Thymus (tissue), 11 donors: Measurements from ENCODE around the gene SELENBP1. TPM values are rescaled to one million over a fixed set of nuclear protein-coding genes. Genes with fewer than 3 reads are reported as not detected.
A peak's percentile ranks its signal among the peaks of the same experiment; 100 is the strongest.
"Not testable (repeated sequence)": the region's sequence is repeated elsewhere in the genome, so short reads cannot be mapped to it uniquely, and the experiment has no call there.

Experiments used
- DNase-seq, 9 donors: peaks; one replicate each; pipeline ENCODE4 v3.0.0-alpha.2; 2013; ENCODE audit warnings: low spot score in 9 of 9, low read depth in 6 of 9, missing footprints in 1 of 9
- H3K27ac ChIP-seq, 2 donors: one replicate each; pipeline ENCODE4 v1.5.1; 2013; ENCODE audit warnings: control low read depth in 1 of 2, low read depth in 1 of 2, low read length in 1 of 2, mild to moderate bottlenecking in 1 of 2, moderate library complexity in 1 of 2
- H3K27me3 ChIP-seq, 2 donors: one replicate each; pipeline ENCODE4 v1.5.1; 2013; ENCODE audit warnings: low read length in 1 of 2; ENCODE audit not compliant: control insufficient read depth in 2 of 2, insufficient read depth in 1 of 2
- H3K36me3 ChIP-seq, 2 donors: one replicate each; pipeline ENCODE4 v1.5.1; 2013; ENCODE audit warnings: low read length in 1 of 2, mild to moderate bottlenecking in 1 of 2, moderate library complexity in 1 of 2; ENCODE audit not compliant: control insufficient read depth in 2 of 2, insufficient read depth in 2 of 2
- H3K4me1 ChIP-seq, 2 donors: one replicate each; pipeline ENCODE4 v1.5.1; 2013; ENCODE audit warnings: low read length in 2 of 2; ENCODE audit not compliant: control insufficient read depth in 2 of 2, insufficient read depth in 2 of 2
- H3K4me3 ChIP-seq, 2 donors: one replicate each; pipeline ENCODE4 v1.5.1; 2013; ENCODE audit warnings: low read length in 2 of 2, control low read depth in 1 of 2, mild to moderate bottlenecking in 1 of 2
- H3K9me3 ChIP-seq, 2 donors: one replicate each; pipeline ENCODE4 v1.5.1; 2013; ENCODE audit warnings: low read length in 1 of 2, mild to moderate bottlenecking in 1 of 2; ENCODE audit not compliant: control insufficient read depth in 2 of 2, insufficient read depth in 1 of 2
- WGBS: extraction: QIAGEN DNeasy Blood & Tissue Kit; methylation state at CpG from one replicate; pipeline ENCODE4 v1.1.7; 2013; 5-methylcytosine and 5-hydroxymethylcytosine counted together
- polyA plus RNA-seq: library from polyadenylated mRNA; stranded (reverse); fragments of 200-250 nt; gene quantifications from one replicate; pipeline ENCODE4 v1.2.3, GENCODE V29; 2013
- total RNA-seq: library from RNA; stranded (reverse); fragments of 120-200 nt; gene quantifications from one replicate; pipeline ENCODE4 v1.2.4, GENCODE V29; 2013
- donor health status: healthy.

The SELENBP1 gene
- total and polyA plus RNA-seq, 2 donors = 6.1 to 6.4 TPM

DNA sequence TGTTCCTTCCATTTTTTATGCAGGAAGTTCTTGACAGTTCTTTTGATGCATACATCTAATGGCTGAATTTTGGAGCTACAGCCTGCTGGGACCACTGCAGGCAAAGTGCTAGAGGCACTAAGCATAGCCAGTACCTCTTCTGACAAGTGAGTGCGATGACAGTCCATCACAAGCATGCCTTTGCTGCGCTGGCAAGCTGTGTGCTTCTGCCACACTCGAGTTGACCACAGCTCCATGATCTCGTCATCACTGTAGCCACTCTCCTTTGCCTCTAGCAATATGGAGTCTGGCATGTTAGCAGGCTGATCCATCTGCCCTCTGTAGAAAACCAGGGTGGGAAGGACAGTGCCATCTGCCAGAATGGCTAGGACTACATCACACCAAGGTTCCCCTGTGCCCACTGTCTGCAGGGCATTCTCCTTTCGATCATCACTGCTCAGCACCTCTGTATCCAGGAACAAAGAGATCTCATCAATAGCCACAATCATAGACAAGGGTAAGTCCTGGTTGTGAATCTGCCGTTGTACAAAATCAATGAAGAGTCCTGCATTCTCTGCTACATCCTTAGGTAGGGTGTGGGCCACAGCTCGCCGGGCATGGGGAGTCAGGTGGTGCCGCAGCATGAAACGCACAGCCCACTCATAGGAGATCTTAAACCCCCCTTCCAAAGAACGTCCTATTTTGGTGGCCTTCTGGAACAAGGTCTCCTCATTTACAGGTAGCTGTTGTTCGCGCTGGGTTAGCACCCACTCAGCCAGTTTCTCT is 32.9 kb upstream of the SELENBP1 start:
- WGBS = 96% methylated on average over 13 of the region's 13 CpGs

DNA sequence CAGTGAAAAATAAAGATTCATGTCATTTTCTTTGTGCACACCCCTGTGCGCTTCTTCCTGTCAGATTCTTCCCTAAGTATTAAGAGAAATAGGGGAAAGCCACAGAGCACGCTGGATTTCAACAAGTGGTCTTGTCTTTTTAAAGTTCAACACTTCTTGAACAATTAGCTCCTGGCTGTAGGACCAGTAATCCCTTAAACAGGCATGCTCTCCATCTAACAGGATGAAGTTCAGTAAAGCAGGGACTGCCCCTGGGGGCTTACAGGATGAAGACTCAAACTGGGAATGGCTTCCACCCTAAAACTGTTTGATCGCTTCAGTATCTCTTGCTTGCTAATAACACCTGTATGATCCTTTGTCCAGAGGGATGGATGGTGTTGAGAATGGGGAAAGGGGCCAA is 31.1 kb upstream of the SELENBP1 start:
- Histone ChIP-seq H3K27ac (no peak overlapping the region), H3K36me3 (peaks cover 62 to 81% of the 10 kb centered on the region in 2 donors), H3K9me3 (no peaks in the 10 kb centered on the region), H3K27me3 (no peaks in the 10 kb centered on the region), H3K4me1 (peaks cover 9 to 11% of the 10 kb centered on the region in 2 donors), H3K4me3 (no peak overlapping the region)
- no peak for DNase-seq
- WGBS = 100% methylated on average over 3 of the region's 3 CpGs

More for the DNA sequence above, 32.9 kb upstream of the SELENBP1 start:
- H3K4me1 ChIP-seq = peaks cover 4 to 6% of the 10 kb centered on the region in 2 donors
- no peaks in the 10 kb centered on the region for H3K27me3 ChIP-seq
- no peak overlapping the region for H3K4me3 ChIP-seq
- no peak overlapping the region for H3K27ac ChIP-seq
- peaks cover 70 to 97% of the 10 kb centered on the region in 2 donors for H3K36me3 ChIP-seq
- no peak for DNase-seq
- no peaks in the 10 kb centered on the region for H3K9me3 ChIP-seq

DNA sequence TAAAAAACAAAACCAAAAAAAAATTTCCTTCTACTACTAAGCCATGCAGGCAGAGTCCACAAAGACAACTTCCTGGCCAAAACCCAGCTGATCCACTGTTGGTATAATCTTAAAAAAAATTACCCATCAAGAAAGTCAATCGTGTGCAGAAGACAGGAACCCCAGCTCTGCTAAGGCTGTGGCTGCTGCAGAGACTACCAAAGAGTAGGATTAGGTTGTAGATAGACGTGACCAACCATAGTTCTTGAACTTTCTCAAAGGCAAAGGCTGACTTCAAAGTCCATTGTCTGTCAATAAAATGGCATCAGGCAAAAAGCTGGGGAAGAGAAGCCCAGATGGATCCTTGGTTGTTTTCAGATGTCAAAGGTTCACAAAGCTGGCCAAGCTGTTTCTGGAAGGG is 30.3 kb upstream of the SELENBP1 start:
- peaks cover 11 to 13% of the 10 kb centered on the region in 2 donors for H3K4me1 ChIP-seq
- no peaks in the 10 kb centered on the region for H3K27me3 ChIP-seq
- no peak overlapping the region for H3K27ac ChIP-seq
- H3K9me3 ChIP-seq = no peaks in the 10 kb centered on the region
- peaks cover 55 to 73% of the 10 kb centered on the region in 2 donors for H3K36me3 ChIP-seq
- no peak for DNase-seq
- 91% methylated on average over 2 of the region's 2 CpGs for WGBS
- no peak overlapping the region for H3K4me3 ChIP-seq

DNA sequence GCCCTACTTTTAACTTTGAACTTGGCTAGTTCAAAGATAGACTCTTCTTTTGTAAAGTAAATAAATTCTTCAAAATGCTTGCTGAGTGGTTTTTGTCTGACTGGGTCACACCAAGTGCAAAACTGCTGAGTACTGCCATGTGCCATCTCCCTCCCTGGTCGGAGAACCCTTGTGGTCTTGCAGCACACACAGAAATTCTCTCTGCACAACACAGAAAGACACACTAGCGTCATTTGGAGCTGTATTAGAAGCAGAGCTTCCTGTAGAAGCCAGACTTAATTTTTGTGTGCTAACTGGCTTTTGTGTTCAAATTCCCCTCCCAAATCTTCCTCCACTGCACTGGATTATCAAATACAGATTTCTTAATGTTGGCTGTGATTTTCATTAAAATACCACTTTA is 29.4 kb upstream of the SELENBP1 start:
- WGBS = 95% methylated on average over 2 of the region's 2 CpGs
- Histone ChIP-seq H3K27me3 (no peaks in the 10 kb centered on the region), H3K9me3 (no peaks in the 10 kb centered on the region), H3K4me3 (no peak overlapping the region), H3K27ac (no peak overlapping the region), H3K36me3 (peaks cover 48 to 64% of the 10 kb centered on the region in 2 donors), H3K4me1 (peaks cover 11 to 13% of the 10 kb centered on the region in 2 donors)
- DNase-seq = no peak

DNA sequence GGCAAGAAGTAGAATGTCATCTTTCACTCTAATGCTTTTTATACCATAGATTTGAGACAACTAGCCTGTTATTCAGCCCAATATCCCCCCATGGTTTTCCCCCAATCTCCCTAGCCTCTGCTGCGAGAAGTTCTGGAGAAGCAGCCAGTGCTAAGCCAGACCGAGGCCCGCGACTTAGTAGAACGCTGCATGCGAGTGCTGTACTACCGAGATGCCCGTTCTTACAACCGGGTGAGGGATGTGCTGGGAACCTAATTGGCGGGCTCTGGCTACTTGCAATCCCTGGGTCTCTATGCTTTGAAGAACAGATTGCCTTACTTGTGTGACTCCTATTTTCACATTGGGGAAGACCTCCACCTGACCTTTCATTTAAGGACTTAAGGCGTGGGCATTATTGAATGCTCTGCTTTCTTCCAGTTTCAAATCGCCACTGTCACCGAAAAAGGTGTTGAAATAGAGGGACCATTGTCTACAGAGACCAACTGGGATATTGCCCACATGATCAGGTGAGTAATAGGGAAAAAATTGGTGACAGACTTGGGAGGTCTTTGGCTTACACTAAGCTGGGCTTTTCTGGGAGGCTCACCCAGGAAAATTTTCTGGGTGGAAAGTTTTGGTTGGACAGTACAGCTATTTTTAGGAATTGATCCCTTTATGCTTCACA is 28.8 kb upstream of the SELENBP1 start:
- Histone ChIP-seq H3K27ac (no peak overlapping the region), H3K27me3 (no peaks in the 10 kb centered on the region), H3K4me3 (no peak overlapping the region), H3K4me1 (peaks cover 11 to 13% of the 10 kb centered on the region in 2 donors), H3K9me3 (no peaks in the 10 kb centered on the region), H3K36me3 (peaks cover 42 to 58% of the 10 kb centered on the region in 2 donors)
- WGBS = 98% methylated on average over 13 of the region's 13 CpGs
- DNase-seq = no peak

DNA sequence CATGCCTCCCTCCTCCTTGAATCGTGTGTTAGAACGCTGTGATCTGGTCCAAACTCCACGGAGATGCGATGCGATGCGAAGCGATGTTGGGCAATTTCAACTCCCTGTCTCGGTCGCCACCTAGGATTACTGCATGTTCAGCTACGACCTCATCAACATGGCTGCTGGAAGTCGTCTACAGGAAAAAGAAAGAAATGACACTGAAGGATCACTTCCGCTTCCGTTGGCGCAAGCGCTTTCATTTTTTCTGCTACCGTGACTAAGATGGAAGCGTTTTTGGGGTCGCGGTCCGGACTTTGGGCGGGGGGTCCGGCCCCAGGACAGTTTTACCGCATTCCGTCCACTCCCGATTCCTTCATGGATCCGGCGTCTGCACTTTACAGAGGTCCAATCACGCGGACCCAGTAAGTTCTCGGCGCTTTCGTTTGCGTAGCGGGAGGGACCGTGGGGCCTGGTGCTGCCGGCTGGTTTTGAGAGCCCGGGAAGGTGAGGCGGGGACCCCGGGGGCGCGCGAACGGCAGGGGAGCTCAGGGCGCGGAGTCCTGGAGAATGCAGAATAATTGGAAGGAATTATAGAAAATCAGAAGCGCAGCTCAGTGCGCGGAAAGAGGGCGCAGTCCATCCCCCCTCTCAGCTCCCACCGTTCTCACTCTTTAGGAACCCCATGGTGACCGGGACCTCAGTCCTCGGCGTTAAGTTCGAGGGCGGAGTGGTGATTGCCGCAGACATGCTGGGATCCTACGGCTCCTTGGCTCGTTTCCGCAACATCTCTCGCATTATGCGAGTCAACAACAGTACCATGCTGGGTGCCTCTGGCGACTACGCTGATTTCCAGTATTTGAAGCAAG is 27.0 kb upstream of the SELENBP1 start, which contains the start of gene PSMB4:
Gene PSMB4 (plus strand): TSS at position 250 of the 848 bp plus-strand sequence. CDS start 15 bp downstream, at position 265.
- Histone ChIP-seq H3K9me3 (no peaks in the 10 kb centered on the region), H3K27ac (peak within 1 kb of the TSS; percentile 83 to 91), H3K4me3 (peak within 1 kb of the TSS; percentile 68 to 98), H3K27me3 (no peaks in the 10 kb centered on the region), H3K36me3 (peaks cover 25 to 41% of the 10 kb centered on the region in 2 donors), H3K4me1 (peaks cover 11 to 13% of the 10 kb centered on the region in 2 donors)
- under 1% methylated on average over 63 of the region's 63 CpGs for WGBS
- peak; percentile 78 to 97 (median 91) for DNase-seq

DNA sequence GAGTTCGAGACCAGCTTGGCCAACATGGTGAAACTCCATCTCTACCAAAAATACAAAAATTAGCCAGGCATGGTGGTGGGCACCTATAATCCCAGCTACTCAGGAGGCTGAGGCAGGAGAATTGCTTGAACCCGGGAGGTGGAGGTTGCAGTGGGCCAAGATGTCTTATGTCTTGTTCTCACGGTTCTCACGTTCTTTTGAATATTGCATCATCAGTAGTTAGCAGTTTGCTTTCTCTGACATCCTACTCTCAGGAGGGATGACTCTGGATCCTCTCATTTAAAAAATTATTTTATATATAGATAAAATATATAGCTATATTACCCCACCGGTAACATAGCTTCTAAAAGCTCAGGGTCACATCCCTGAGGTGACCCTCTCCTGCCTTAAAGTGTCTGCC is 23.8 kb upstream of the SELENBP1 start:
- H3K4me1 ChIP-seq = peaks cover 11 to 13% of the 10 kb centered on the region in 2 donors
- H3K36me3 ChIP-seq, H3K4me3 ChIP-seq, DNase-seq, H3K9me3 ChIP-seq, H3K27me3 ChIP-seq, H3K27ac ChIP-seq: not testable (repeated sequence)
- 92% methylated on average over 5 of the region's 5 CpGs for WGBS

DNA sequence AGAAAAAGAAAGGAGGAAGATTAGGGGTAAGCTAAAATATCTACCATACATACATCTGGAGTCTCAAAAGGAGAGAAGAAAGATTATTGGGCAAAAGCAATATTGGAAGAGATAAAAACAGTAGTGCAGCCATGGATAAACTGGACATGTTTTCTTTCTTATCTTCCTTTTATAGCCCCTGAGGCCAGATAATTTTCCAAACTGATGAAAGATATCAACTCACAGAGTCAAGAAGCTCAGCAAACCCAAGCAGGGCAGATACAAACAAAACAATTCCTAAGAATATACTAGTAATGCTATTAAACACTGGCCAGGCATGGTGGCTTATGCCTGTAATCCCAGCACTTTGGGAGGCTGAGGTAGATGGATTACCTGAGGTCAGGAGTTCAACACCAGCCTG is 21.1 kb upstream of the SELENBP1 start:
- no peak overlapping the region for H3K27ac ChIP-seq
- no peaks in the 10 kb centered on the region for H3K36me3 ChIP-seq
- H3K27me3 ChIP-seq = no peaks in the 10 kb centered on the region
- H3K4me1 ChIP-seq = peaks cover 2% of the 10 kb centered on the region in 2 donors
- H3K4me3 ChIP-seq = no peak overlapping the region
- DNase-seq = no peak
- H3K9me3 ChIP-seq = no peaks in the 10 kb centered on the region
